Fibroblast of skin of back (primary cell): Measurements from ENCODE around the gene B4GALT2.

ENCODE experiments used
- DNase-seq: peaks from one replicate; pipeline ENCODE4 v3.0.0-alpha.2; 2013

B4GALT2 gene

GRCh38 chr1:43987159-43987902, 8.3 kb downstream of the B4GALT2 start:
- no peak for DNase-seq

- no peak for DNase-seq
These were observed 11.5 kb downstream of the B4GALT2 start for GRCh38 chr1:43990271-43991199.

- DNase-seq: no peak
These were observed 12.1 kb downstream of the B4GALT2 start for GRCh38 chr1:43991200-43991475.

GRCh38 chr1:43991476-43992231, 12.6 kb downstream of the B4GALT2 start, which contains the start of gene CCDC24:
Gene CCDC24 (plus strand): TSS chr1:43991599. CDS start chr1:43991879, 280 bp downstream.
- DNase-seq: peak; percentile 86

- no peak for DNase-seq
These were observed 13.4 kb downstream of the B4GALT2 start for GRCh38 chr1:43992232-43992995.

GRCh38 chr1:43993206-43993914, 14.3 kb downstream of the B4GALT2 start:
- DNase-seq: no peak

GRCh38 chr1:43994071-43994470, 15.1 kb downstream of the B4GALT2 start:
- no peak for DNase-seq

GRCh38 chr1:43994794-43995790, 16.1 kb downstream of the B4GALT2 start:
- peak; percentile 41 for DNase-seq

- DNase-seq: no peak
These were observed 17.1 kb downstream of the B4GALT2 start for GRCh38 chr1:43995984-43996732.

GRCh38 chr1:43996733-43997115, 17.7 kb downstream of the B4GALT2 start:
- DNase-seq: no peak

- DNase-seq: no peak
These were observed 18.4 kb downstream of the B4GALT2 start for GRCh38 chr1:43997295-43997999.

- no peak for DNase-seq
These were observed 19.0 kb downstream of the B4GALT2 start for GRCh38 chr1:43998000-43998378.

- DNase-seq: no peak
These were observed 20.4 kb downstream of the B4GALT2 start for GRCh38 chr1:43999455-43999854.

- DNase-seq: no peak
These were observed 21.2 kb downstream of the B4GALT2 start for GRCh38 chr1:44000122-44000665.

GRCh38 chr1:44002165-44002564, 23.2 kb downstream of the B4GALT2 start:
- no peak for DNase-seq

GRCh38 chr1:44002606-44003157, 23.7 kb downstream of the B4GALT2 start:
- DNase-seq: no peak

- DNase-seq: no peak
These were observed 29.2 kb downstream of the B4GALT2 start for GRCh38 chr1:44008259-44008658.

- no peak for DNase-seq
These were observed 32.0 kb downstream of the B4GALT2 start for GRCh38 chr1:44010935-44011471.
